GM19238 (cell line): ENCODE results near the gene DNAH17.

ENCODE experiments used
- DNase-seq: peaks from one replicate; pipeline ENCODE4 v3.0.0; 2011; ENCODE audit warnings: low spot score; ENCODE audit not compliant: insufficient read length

The DNAH17 gene

GRCh38 chr17:78607038-78607437 is 29.8 kb upstream of the DNAH17 start:
- DNase-seq, result no peak

- DNase-seq, result no peak
Observed at GRCh38 chr17:78605886-78606285, 28.7 kb upstream of the DNAH17 start.

GRCh38 chr17:78605429-78605828 is 28.2 kb upstream of the DNAH17 start:
- no peak for DNase-seq

GRCh38 chr17:78602246-78602645 is 25.1 kb upstream of the DNAH17 start:
- no peak for DNase-seq

GRCh38 chr17:78601577-78602190 is 24.5 kb upstream of the DNAH17 start:
- DNase-seq, result no peak

- DNase-seq, result no peak
Observed at GRCh38 chr17:78600181-78600721, 23.1 kb upstream of the DNAH17 start.

- DNase-seq, result no peak
Observed at GRCh38 chr17:78599419-78599818, 22.2 kb upstream of the DNAH17 start.

- no peak for DNase-seq
Observed at GRCh38 chr17:78598013-78598471, 20.8 kb upstream of the DNAH17 start.

- no peak for DNase-seq
Observed at GRCh38 chr17:78596871-78597764, 19.9 kb upstream of the DNAH17 start.

GRCh38 chr17:78595135-78595810 is 18.1 kb upstream of the DNAH17 start:
- DNase-seq, result no peak

- DNase-seq, result no peak
Observed at GRCh38 chr17:78592991-78593329, 15.8 kb upstream of the DNAH17 start.

GRCh38 chr17:78591263-78591671 is 14.1 kb upstream of the DNAH17 start:
- no peak for DNase-seq

GRCh38 chr17:78589885-78590284 is 12.7 kb upstream of the DNAH17 start:
- no peak for DNase-seq

GRCh38 chr17:78589031-78589675 is 12.0 kb upstream of the DNAH17 start:
- DNase-seq, result no peak

GRCh38 chr17:78588258-78589030 is 11.2 kb upstream of the DNAH17 start:
- no peak for DNase-seq

- no peak for DNase-seq
Observed at GRCh38 chr17:78585006-78585630, 7.9 kb upstream of the DNAH17 start.

GRCh38 chr17:78583091-78583490 is 5.9 kb upstream of the DNAH17 start:
- DNase-seq, result no peak

GRCh38 chr17:78581304-78581703 is 4.1 kb upstream of the DNAH17 start:
- DNase-seq, result no peak

GRCh38 chr17:78580277-78580804 is 3.1 kb upstream of the DNAH17 start:
- no peak for DNase-seq
